Measurements from ENCODE around the gene HNRNPF.
"Not testable (repeated sequence)": the region's sequence is repeated elsewhere in the genome, so short reads cannot be mapped to it uniquely, and the experiment has no call there.

The HNRNPF gene

DNA sequence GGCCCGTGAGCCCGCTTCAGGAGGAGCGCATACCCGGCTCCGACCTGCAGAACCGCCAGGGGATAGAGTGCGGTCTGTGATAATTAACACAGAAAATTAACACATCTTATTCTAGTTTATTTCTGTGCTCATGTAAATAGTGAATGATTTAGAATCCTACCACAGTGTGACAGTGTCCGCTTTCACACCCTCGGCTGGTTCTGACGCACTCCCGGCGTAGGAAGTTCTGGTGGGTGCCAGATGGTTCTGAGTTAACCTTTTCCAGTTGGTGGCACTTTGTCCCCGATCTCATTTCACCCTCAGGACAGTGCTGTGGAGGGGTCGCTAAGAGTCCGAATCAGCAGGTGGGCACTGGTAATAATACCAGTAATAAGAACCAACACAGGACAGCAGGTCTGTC is 65.9 kb downstream of the HNRNPF start:
- no peak for DNase-seq

DNA sequence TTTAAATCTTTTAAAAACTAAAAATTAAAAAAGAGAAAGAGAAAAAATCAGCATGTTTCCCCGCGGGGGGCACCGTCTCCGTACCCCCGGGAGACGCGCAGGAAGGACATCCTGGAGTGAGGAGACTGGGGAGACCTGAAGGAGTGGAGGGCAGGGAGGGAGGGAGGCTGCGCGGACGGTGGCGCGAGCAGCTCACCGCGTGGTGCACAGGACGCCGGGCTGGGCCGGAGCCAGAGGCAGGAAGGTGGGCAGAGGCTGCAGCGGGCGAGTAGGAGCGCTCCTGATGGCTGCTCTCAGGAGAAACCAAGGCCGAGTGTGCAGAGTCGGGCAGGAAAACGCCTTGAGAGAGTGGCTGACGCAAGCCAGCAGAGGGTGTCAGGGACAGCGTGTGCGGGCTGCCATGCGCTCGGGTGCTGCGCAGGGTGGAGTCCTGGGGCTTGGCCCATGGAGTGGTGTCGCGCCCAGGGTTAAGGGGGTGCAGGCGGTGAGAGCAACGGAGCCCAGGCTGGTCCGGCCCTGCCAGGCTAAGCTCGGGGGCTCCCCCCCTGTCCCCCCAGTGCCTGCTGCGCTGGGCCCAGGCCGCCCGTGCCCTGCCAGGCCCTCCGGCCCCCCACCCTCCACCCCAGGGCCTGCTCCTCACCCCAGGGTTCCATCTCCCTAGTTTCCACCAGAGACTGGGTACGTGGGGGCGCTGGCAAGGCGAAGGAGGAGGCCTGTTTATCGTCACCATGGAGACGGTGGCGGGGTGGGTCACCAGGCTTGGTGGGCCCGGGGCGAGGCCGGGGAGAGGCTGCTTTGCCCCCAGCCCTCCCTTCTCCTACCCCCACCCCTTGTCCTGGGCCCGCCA is 66.5 kb downstream of the HNRNPF start:
- no peak for DNase-seq

DNA sequence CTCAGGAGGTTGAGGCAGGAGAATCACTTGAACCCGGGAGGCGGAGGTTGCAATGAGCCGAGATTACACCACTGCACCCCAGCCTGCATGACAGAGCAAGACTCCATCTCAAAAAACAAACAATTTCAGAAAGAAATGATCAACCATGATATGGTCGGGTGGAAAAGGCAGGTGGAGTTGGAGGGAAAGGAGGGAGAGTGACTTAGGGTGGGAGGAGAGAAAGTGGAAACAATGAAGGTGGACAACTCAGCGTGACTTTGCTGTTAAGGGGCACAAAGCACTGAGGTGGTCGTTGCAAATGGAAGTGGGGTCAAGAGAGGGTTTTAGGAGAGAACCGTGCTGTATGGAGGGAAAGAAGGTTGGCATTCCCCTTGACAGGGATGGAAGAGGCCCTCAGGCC is 67.5 kb downstream of the HNRNPF start:
- DNase-seq: no peak

DNA sequence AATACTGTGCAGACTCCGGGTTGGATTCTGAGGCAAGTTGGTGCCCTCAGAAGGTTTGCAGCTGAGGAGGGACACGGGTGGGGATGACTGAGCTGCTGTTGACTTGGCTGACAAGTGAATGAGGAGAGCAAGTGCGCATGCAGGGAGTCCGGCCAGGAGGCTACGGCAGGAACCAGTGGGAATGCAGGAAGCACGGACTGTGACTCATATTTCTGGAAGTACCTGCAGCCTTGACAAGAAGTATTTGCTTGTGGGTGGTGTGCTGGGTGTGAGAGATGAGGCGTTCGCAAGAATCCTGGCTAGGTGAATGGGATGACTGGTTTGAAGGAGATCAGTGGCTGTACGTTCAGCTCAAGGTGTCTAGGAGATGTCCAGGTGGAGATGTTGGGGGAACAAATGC is 68.4 kb downstream of the HNRNPF start:
- DNase-seq: no peak

DNA sequence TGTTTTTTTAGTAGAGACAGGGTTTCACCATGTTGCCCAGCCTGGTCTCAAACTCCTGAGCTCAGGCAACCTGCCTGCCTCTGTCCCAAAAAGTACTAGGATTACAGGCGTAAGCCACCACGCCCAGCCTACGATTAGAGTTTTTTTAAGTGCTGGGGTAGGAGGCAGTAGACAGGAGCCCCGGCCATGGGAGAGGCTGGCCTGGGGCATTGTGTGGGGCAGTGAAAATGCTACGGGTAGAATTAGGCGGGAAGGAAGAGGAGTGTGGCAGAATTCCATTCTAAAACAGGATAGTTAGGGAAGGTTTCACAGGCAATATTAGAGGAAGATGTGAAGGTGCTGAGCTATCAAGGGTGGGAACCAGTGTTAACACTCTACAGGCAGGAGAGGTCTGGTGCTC is 68.9 kb downstream of the HNRNPF start:
- DNase-seq: no peak

GRCh38 chr10:43339136-43339535 is 69.8 kb downstream of the HNRNPF start:
- no peak for DNase-seq

DNA sequence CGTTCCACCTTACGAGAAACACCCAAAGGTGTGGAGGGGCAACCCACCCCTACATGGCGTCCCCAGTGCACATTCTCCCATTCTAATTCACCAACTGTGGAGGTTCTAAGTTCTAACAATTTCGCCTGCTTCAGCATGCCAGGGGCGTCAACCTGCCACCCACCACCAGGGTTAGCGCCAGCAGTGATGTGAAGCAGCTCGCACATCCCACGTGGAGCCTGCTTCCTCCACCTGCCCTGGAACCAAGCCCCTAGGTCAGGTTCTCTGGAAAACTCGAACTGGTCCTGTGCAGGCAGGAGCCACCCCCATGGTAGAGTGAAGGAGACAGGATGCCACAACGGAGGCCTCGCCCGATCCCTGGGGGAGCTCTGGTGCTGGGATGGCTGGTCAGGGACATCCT is 70.9 kb downstream of the HNRNPF start:
- no peak for DNase-seq

GRCh38 chr10:43337536-43337935 is 71.5 kb downstream of the HNRNPF start:
- not testable (repeated sequence) for DNase-seq

- DNase-seq: no peak
These were observed 72.2 kb downstream of the HNRNPF start for GRCh38 chr10:43336641-43337318.

GRCh38 chr10:43336061-43336460 is 72.9 kb downstream of the HNRNPF start:
- DNase-seq: no peak

All from CD4-positive, alpha-beta T cell treated with Interleukin-4 for 4 hours (primary cell).